Measurements from ENCODE around the gene ZNF467.

DNA sequence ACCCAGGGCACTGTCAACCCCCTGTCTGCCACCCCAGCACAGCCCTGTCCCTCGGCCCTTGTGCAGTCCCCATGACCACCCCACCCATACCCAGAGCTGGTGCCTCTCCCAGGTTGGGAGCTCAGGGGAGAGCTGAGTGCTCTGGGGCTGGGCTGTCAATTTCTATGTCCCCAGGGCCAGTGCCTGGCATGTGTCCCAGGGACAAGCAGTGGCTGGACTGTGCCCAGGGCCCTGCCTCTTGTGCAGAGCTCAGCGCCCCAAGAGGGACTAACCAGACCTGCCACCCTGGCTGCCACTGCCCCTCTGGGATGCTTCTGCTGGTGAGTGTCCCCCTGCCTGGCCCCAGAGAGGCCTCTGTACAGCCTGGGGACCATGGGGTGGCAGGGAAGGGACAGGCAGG lies 35.8 kb upstream of the ZNF467 start:
- TF ChIP-seq, protein P1, sequence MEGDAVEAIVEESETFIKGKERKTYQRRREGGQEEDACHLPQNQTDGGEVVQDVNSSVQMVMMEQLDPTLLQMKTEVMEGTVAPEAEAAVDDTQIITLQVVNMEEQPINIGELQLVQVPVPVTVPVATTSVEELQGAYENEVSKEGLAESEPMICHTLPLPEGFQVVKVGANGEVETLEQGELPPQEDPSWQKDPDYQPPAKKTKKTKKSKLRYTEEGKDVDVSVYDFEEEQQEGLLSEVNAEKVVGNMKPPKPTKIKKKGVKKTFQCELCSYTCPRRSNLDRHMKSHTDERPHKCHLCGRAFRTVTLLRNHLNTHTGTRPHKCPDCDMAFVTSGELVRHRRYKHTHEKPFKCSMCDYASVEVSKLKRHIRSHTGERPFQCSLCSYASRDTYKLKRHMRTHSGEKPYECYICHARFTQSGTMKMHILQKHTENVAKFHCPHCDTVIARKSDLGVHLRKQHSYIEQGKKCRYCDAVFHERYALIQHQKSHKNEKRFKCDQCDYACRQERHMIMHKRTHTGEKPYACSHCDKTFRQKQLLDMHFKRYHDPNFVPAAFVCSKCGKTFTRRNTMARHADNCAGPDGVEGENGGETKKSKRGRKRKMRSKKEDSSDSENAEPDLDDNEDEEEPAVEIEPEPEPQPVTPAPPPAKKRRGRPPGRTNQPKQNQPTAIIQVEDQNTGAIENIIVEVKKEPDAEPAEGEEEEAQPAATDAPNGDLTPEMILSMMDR (IDR thresholded peaks at IDR 0.05), result no peak
- no peak for TF ChIP-seq POLR2A (IDR thresholded peaks at IDR 0.05)
